ENCODE results near the gene AARS2. TPM values are rescaled to one million over a fixed set of nuclear protein-coding genes. Genes with fewer than 3 reads are reported as not detected.

The AARS2 gene
- total and polyA plus RNA-seq, 2 of the 4 experiments (the other 2 are of a cell fraction) = 9.1 to 10.4 TPM

- POLR2A ChIA-PET (ENCODE audit: unreplicated experiment) = no interaction called here
- no peak overlapping the region for H3K14ac ChIP-seq (replicated peaks; ENCODE audit: low read depth, low read length)
- no peak overlapping the region for H3K4me2 ChIP-seq (ENCODE audit: low read depth, low read length)
- no peak overlapping the region for H2AFZ ChIP-seq (replicated peaks; ENCODE audit: low read length, poor library complexity)
- dilution Hi-C loops (cut with HindIII; ENCODE audit: low sequenced_read_pairs, unreplicated experiment) (no loop called here), in situ Hi-C loops (cut with MboI; ENCODE audit: low sequenced_read_pairs) (no loop called here), intact Hi-C loops (cut with micrococcal nuclease) (no loop called here)
- no peaks in the 10 kb centered on the region for H3K4me1 ChIP-seq (ENCODE audit: control insufficient read depth, insufficient read depth, low read length)
- no peak overlapping the region for H4K8ac ChIP-seq (ENCODE audit: low read depth in 2 of 2, low read length in 2 of 2)
- H2BK5ac ChIP-seq (ENCODE audit: low read depth, low read length, poor library complexity, severe bottlenecking) = no peak overlapping the region
- no peak overlapping the region for H2AK5ac ChIP-seq (ENCODE audit: low read depth, low read length)
- H3K9me3 ChIP-seq (ENCODE audit: control insufficient read depth, insufficient read depth, low read length) = no peaks in the 10 kb centered on the region
- CTCF ChIA-PET = no interaction called here
- no peak overlapping the region for H4K91ac ChIP-seq (ENCODE audit: insufficient read depth, low read depth, low read length)
- no peaks in the 10 kb centered on the region for H4K20me1 ChIP-seq (ENCODE audit: insufficient read depth, low read length)
- no peak overlapping the region for H4K5ac ChIP-seq (ENCODE audit: low read depth, low read length)
- no peak overlapping the region for H3K9ac ChIP-seq (ENCODE audit: low read depth, low read length)
- no peaks in the 10 kb centered on the region for H3K9me1 ChIP-seq (ENCODE audit: insufficient read depth, low read length)
- no peak overlapping the region for H2BK20ac ChIP-seq (ENCODE audit: low read depth, low read length)
- 78% methylated on average over 13 of the region's 23 CpGs; no CpG with 5 or more reads in 1 of the 2 experiments for WGBS, 2 experiments (ENCODE audit: extremely low coverage in 2 of 2, insufficient read length in 1 of 2)
- H3K36me3 ChIP-seq (ENCODE audit: control insufficient read depth, insufficient read depth, low read length) = no peaks in the 10 kb centered on the region
- H3K27ac ChIP-seq (ENCODE audit: insufficient read depth, low read length) = no peak overlapping the region
- H2AK9ac ChIP-seq (replicated peaks; ENCODE audit: low read depth, low read length, poor library complexity) = no peak overlapping the region
- no peak overlapping the region for H3K18ac ChIP-seq (ENCODE audit: low read depth, low read length)
- H2BK15ac ChIP-seq (ENCODE audit: low read depth, low read length) = no peak overlapping the region
- no TSS peak for BruUV-seq (replicated peaks)
- no peak overlapping the region for H3K4me3 ChIP-seq (ENCODE audit: insufficient read depth, low read depth, low read length)
- TF ChIP-seq RCOR1 (IDR thresholded peaks at IDR 0.05; ENCODE audit: insufficient replicate concordance, low read length) (no peak), MAFK (IDR thresholded peaks at IDR 0.05; ENCODE audit: low read depth, low read length) (no peak), MXI1 (IDR thresholded peaks at IDR 0.05; ENCODE audit: borderline replicate concordance, low read depth, low read length) (no peak), NFE2L2 (IDR thresholded peaks at IDR 0.05; ENCODE audit: low read depth, low read length) (no peak), USF2 (IDR thresholded peaks at IDR 0.05; ENCODE audit: low read depth, low read length) (no peak)
- H3K23ac ChIP-seq (ENCODE audit: low read depth, low read length) = no peak overlapping the region
- DNase-seq (no peak), ATAC-seq (ENCODE audit: low read depth) (no peak)
- no peak overlapping the region for H3K4ac ChIP-seq (ENCODE audit: low read depth, low read length)
- H3K79me1 ChIP-seq (ENCODE audit: low read depth in 1 of 2, low read length in 2 of 2) = no peaks in the 10 kb centered on the region
- H3K27me3 ChIP-seq (ENCODE audit: control insufficient read depth, insufficient read depth, low read length) = peaks cover 84% of the 10 kb centered on the region
- H2BK120ac ChIP-seq (ENCODE audit: low read depth, low read length) = no peak overlapping the region
- H3K56ac ChIP-seq (ENCODE audit: extremely low read depth, insufficient read depth, low read length) = no peak overlapping the region
Measured at GRCh38 chr6:44272999-44273566, 40.1 kb downstream of the AARS2 start.

All from IMR-90 (cell line).